Vagina (tissue), 2 donors: ENCODE results near the gene ADAMTS9. TPM values are rescaled to one million over a fixed set of nuclear protein-coding genes. Genes with fewer than 3 reads are reported as not detected.

Source experiments
- DNase-seq, 2 donors: peaks; one replicate each; pipeline ENCODE4 v3.0.0-alpha.2; 2017; ENCODE audit errors: extremely low spot score in 2 of 2
- H3K27ac ChIP-seq: fragments of 200-600 bp; sonication (generic); one replicate; pipeline ENCODE4 v1.5.1; 2019
- H3K27me3 ChIP-seq: fragments of 200-600 bp; sonication (generic); one replicate; pipeline ENCODE4 v1.5.1; 2019
- H3K36me3 ChIP-seq, 2 donors: fragments of 200-600 bp; sonication (generic); one replicate each; pipeline ENCODE4 v1.5.1; 2017 to 2019
- H3K4me1 ChIP-seq: fragments of 200-600 bp; sonication (generic); one replicate; pipeline ENCODE4 v1.5.1; 2019
- H3K4me3 ChIP-seq, 2 donors: fragments of 200-600 bp; sonication (generic); 1 replicate in 1 of 2; 2 replicates in 1 of 2; pipeline ENCODE4 v1.5.1; 2016 to 2019
- H3K9me3 ChIP-seq: fragments of 200-600 bp; sonication (generic); one replicate; pipeline ENCODE4 v1.5.1; 2019
- POLR2A ChIP-seq, 2 donors: fragments of 450-650 bp; IDR thresholded peaks; one replicate each; pipeline ENCODE4 v1.6.1; 2017; ENCODE audit warnings: antibody characterized with exemption in 2 of 2, mild to moderate bottlenecking in 2 of 2, moderate library complexity in 2 of 2
- POLR2AphosphoS5 ChIP-seq, 2 donors: sonication (generic); formaldehyde crosslinking; IDR thresholded peaks; one replicate each; pipeline ENCODE4 v1.9.0; 2017; ENCODE audit warnings: antibody characterized with exemption in 2 of 2, mild to moderate bottlenecking in 2 of 2, low read depth in 1 of 2; ENCODE audit not compliant: insufficient read depth in 1 of 2
- intact Hi-C: fragments of 100-400 bp; cut with DNase I; formaldehyde crosslinking; loops from one replicate; pipeline ENCODE4 v1.15.1; 2023
- total RNA-seq: library from RNA; depleted of rRNA; stranded (reverse); fragments of >200 nt; gene quantifications from one replicate; pipeline ENCODE4 v1.2.3, GENCODE V29; 2016
- TF ChIP-seq, protein P1 (sequence below), 3 experiments: fragments of 450-650 bp in 2 of 3; fragments of 200-600 bp in 1 of 3; sonication (generic) in 1 of 3; IDR thresholded peaks; one replicate each; pipeline ENCODE4 v1.5.1; 2017 to 2019; ENCODE audit warnings: antibody characterized with exemption in 3 of 3, mild to moderate bottlenecking in 2 of 3, moderate library complexity in 2 of 3

ADAMTS9 gene
- total RNA-seq, 1 donor from 2014 or later = 118 TPM

DNA sequence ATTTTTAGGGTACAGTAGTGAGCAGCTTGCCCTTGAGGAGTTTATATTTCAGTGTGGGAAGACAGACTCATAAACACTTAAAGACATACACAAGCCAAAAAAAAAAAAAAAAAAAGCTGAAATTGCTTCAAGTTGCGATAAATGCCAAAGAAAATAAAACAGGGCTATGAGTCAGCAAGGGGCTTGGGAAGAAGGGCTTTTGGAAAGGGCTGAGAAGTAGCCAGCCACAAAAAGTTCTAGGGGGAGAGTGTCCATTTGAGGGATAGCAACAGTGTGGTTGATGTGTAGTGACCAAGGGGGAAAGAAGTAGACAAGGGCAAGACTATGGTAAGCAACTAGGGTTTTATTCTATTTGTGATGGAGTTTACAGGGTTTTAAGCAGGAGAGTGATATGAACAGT, 185.5 kb downstream of the ADAMTS9 start:
- intact Hi-C loops = no loop called here
- H3K9me3 ChIP-seq = no peaks in the 10 kb centered on the region
- TF ChIP-seq POLR2AphosphoS5 (IDR thresholded peaks at IDR 0.05; ENCODE audit: insufficient read depth in 1 of 2, low read depth in 1 of 2) (no peak), POLR2A (IDR thresholded peaks at IDR 0.05) (no peak)
- TF ChIP-seq, protein P1, sequence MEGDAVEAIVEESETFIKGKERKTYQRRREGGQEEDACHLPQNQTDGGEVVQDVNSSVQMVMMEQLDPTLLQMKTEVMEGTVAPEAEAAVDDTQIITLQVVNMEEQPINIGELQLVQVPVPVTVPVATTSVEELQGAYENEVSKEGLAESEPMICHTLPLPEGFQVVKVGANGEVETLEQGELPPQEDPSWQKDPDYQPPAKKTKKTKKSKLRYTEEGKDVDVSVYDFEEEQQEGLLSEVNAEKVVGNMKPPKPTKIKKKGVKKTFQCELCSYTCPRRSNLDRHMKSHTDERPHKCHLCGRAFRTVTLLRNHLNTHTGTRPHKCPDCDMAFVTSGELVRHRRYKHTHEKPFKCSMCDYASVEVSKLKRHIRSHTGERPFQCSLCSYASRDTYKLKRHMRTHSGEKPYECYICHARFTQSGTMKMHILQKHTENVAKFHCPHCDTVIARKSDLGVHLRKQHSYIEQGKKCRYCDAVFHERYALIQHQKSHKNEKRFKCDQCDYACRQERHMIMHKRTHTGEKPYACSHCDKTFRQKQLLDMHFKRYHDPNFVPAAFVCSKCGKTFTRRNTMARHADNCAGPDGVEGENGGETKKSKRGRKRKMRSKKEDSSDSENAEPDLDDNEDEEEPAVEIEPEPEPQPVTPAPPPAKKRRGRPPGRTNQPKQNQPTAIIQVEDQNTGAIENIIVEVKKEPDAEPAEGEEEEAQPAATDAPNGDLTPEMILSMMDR (IDR thresholded peaks at IDR 0.05) = no peak
- H3K36me3 ChIP-seq = no peaks in the 10 kb centered on the region
- no peak for DNase-seq
- H3K27me3 ChIP-seq = no peaks in the 10 kb centered on the region
- H3K27ac ChIP-seq = no peak overlapping the region
- no peaks in the 10 kb centered on the region for H3K4me1 ChIP-seq
- no peak overlapping the region for H3K4me3 ChIP-seq

DNA sequence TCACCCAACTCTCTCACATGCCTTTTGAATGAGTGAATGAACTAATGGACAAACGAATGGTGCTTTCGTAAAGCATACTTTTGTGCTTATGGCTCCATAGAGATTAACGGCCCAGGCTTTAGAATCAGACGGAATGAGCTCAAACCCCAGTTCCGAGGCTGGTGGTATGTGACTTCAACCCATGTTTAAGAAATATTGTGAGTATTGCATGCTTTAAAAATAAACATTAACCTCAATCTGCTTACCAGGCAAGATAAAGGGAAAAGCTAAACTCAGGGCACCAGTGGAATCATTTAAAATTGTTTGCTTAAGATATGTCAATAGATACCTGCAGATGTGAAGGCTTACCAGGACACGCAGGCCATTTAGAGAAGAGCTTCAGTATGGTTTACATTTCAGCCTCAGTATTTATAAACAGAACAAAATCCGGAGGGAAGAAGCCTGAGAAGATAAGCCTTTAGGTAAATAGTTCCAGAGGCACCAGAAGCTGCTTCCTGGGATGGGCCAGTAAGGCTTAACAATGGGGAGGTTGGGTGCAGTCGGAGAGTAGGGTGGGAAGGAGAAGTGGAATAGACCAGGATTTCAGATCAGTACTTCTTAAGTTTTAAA, 186.4 kb downstream of the ADAMTS9 start:
- intact Hi-C loops = no loop called here
- Histone ChIP-seq H3K27me3 (no peaks in the 10 kb centered on the region), H3K36me3 (no peaks in the 10 kb centered on the region), H3K4me3 (no peak overlapping the region), H3K9me3 (no peaks in the 10 kb centered on the region), H3K27ac (no peak overlapping the region), H3K4me1 (no peaks in the 10 kb centered on the region)
- no peak for TF ChIP-seq POLR2AphosphoS5 (IDR thresholded peaks at IDR 0.05; ENCODE audit: insufficient read depth in 1 of 2, low read depth in 1 of 2)
- no peak for TF ChIP-seq POLR2A (IDR thresholded peaks at IDR 0.05)
- TF ChIP-seq, protein P1 (IDR thresholded peaks at IDR 0.05) = no peak
- DNase-seq = no peak

DNA sequence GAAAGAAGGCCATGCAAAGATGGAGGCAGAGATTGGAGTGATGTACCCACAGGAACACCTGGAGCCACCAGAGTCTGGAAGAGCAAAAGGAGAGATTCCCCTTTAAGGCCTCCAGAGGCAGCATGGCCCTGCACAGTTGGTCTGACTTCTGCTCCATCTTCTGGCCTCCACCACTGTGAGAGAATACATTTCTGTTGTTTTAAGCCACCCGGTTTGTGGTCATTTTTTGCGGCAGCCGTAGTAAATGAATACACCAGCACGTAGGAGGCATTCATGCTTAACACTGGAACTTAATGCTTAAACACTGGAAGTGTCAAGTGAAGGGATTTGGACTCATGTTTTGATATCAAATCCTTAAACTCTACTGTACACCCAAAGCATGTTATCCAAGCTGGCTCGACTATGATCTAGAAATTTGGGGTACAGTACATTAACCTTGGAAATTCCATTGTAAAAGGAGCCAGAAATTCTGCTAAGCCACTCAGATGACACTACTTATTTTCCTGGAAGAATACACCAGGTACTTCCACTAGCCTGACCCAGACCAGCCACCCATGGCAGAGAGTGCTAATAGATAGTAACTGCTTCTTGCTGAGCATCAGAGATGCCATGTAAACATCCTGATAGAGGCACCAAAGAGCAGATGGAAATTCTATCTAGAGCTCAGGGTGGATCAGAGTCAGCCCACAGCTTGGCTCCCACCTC, 190.9 kb downstream of the ADAMTS9 start:
- H3K4me1 ChIP-seq = no peaks in the 10 kb centered on the region
- H3K27me3 ChIP-seq = no peaks in the 10 kb centered on the region
- H3K36me3 ChIP-seq = no peaks in the 10 kb centered on the region
- TF ChIP-seq POLR2A (IDR thresholded peaks at IDR 0.05) (no peak), POLR2AphosphoS5 (IDR thresholded peaks at IDR 0.05; ENCODE audit: insufficient read depth in 1 of 2, low read depth in 1 of 2) (no peak)
- TF ChIP-seq, protein P1 (IDR thresholded peaks at IDR 0.05) = no peak
- H3K9me3 ChIP-seq = no peaks in the 10 kb centered on the region
- no peak overlapping the region for H3K4me3 ChIP-seq
- H3K27ac ChIP-seq = no peak overlapping the region
- DNase-seq = no peak
- intact Hi-C loops = no loop called here

DNA sequence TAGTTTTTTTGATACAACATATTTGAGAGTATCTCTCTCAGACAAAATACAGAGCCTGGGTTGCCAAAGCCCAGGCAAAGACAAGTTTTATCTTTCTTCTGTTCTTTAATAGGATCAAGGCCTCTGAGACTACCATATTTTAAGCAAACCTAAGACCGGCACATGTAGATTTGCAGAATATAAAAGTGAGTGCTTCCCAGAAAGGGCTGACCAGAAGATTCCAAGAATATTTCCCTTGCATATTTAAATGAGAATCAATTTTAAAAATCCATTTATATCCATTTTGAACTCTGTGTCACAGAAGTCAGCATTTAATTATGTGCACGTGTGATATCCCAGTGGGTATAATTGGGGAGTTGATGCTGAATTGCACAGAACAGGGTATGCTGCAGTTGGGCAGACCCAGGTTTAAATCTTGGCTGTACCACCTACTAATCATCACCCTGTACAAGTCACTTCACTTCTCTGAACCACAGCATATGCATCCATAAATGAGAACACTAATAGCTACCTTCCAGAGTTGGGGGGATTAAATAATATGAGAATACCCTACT, 191.9 kb downstream of the ADAMTS9 start:
- intact Hi-C loops = no loop called here
- no peak for TF ChIP-seq POLR2A (IDR thresholded peaks at IDR 0.05)
- no peak for TF ChIP-seq POLR2AphosphoS5 (IDR thresholded peaks at IDR 0.05; ENCODE audit: insufficient read depth in 1 of 2, low read depth in 1 of 2)
- TF ChIP-seq, protein P1 (IDR thresholded peaks at IDR 0.05) = no peak

More for the DNA sequence above, 191.9 kb downstream of the ADAMTS9 start:
- DNase-seq = no peak
- Histone ChIP-seq H3K27me3 (no peaks in the 10 kb centered on the region), H3K36me3 (no peaks in the 10 kb centered on the region), H3K4me1 (no peaks in the 10 kb centered on the region), H3K9me3 (no peaks in the 10 kb centered on the region), H3K27ac (no peak overlapping the region), H3K4me3 (no peak overlapping the region)
